K562 (cell line): ENCODE data around the gene KRT1.

ENCODE experiments used
- BACH1 ChIP-seq: fragments of 200-800 bp; sonication (Bioruptor generic); IDR thresholded peaks from 2 replicates; pipeline ENCODE4 v1.6.1; 2016; ENCODE audit warnings: missing genetic modification characterization, missing compliant biosample characterization
- CBX5 ChIP-seq: IDR thresholded peaks from 2 replicates; pipeline ENCODE4 v1.6.1; 2014; ENCODE audit warnings: low read depth, borderline replicate concordance
- CHD4 ChIP-seq: fragments of 200-600 bp; sonication (generic); IDR thresholded peaks from 3 replicates; pipeline ENCODE4 v1.6.1; 2012; ENCODE audit warnings: low read depth, mild to moderate bottlenecking, mixed read lengths, low read length, inconsistent platforms; ENCODE audit not compliant: insufficient read depth, insufficient replicate concordance, poor library complexity, severe bottlenecking
- HDAC1 ChIP-seq, 2 experiments: fragments of 450-650 bp; IDR thresholded peaks; 2 replicates each; pipeline ENCODE4 v1.6.1; 2016 to 2017; ENCODE audit warnings: inconsistent platforms in 1 of 2, mild to moderate bottlenecking in 1 of 2, moderate library complexity in 1 of 2
- POLR2AphosphoS5 ChIP-seq: IDR thresholded peaks from 2 replicates; pipeline ENCODE4 v1.6.1; 2011; ENCODE audit warnings: mild to moderate bottlenecking, low read depth, low read length, moderate library complexity; ENCODE audit not compliant: control insufficient read depth, insufficient read depth
- SETDB1 ChIP-seq: IDR thresholded peaks from one replicate; pipeline ENCODE4 v1.6.1; 2012; ENCODE audit warnings: low read length, control low read depth, inconsistent platforms
- TAF1 ChIP-seq: IDR thresholded peaks from 2 replicates; pipeline ENCODE4 v1.6.1; 2011; ENCODE audit warnings: mild to moderate bottlenecking, low read length, moderate library complexity; ENCODE audit not compliant: insufficient read depth, control insufficient read depth, severe bottlenecking; ENCODE audit errors: extremely low read depth
- ZNF184 ChIP-seq: sonication (generic); formaldehyde crosslinking; IDR thresholded peaks from 2 replicates; pipeline ENCODE4 v1.5.0; 2020; ENCODE audit warnings: missing genetic modification reagents
- ZNF217 ChIP-seq: sonication (generic); formaldehyde crosslinking; IDR thresholded peaks from 2 replicates; pipeline ENCODE4 v1.8.0; 2022; ENCODE audit warnings: mild to moderate bottlenecking, missing genetic modification reagents
- TF ChIP-seq, protein P1 (sequence below): sonication (generic); formaldehyde crosslinking; IDR thresholded peaks from 2 replicates; pipeline ENCODE4 v1.8.0; 2023; ENCODE audit warnings: missing genetic modification reagents, mild to moderate bottlenecking, borderline replicate concordance
- TF ChIP-seq, protein P2 (sequence below): fragments of 450-650 bp; IDR thresholded peaks from 2 replicates; pipeline ENCODE4 v1.6.1; 2018; ENCODE audit warnings: mild to moderate bottlenecking, low read depth; ENCODE audit not compliant: partially characterized antibody
- TF ChIP-seq, protein P3 (sequence below), 3 experiments: IDR thresholded peaks in 2 of 3; conservative IDR thresholded peaks in 1 of 3; 2 replicates each; pipeline ENCODE4 v1.5.1; 2011 to 2012; ENCODE audit warnings: low read length in 3 of 3, mild to moderate bottlenecking in 3 of 3, control low read depth in 2 of 3, improper control_type of control experiment in 1 of 3, inconsistent platforms in 1 of 3, low read depth in 1 of 3, mixed read lengths in 1 of 3, moderate library complexity in 1 of 3; ENCODE audit not compliant: insufficient read depth in 2 of 3
- TF ChIP-seq, protein P4 (sequence below): sonication (generic); formaldehyde crosslinking; IDR thresholded peaks from 2 replicates; pipeline ENCODE4 v1.5.0; 2020; ENCODE audit warnings: missing genetic modification reagents

DNA sequence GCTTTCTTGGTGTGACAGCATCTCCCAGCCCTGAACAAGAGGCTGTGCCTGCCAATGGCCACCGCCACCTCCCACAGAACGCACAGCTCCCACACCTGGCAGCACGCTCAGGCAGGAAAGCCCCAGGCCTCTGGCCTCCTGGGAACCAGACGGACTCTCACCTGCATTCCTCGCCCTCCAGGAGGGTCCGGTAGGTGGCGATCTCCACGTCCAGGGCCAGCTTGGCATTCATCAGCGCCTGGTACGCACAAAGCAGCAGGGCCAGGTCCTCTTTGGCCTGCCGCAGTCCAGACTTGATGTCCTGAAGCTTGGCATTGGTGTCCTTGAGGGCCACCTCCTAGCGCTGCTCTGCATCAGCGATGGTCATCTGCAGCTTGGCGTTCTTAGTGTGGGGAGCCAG lies 35.2 kb upstream of the KRT1 start:
- no peak for TF ChIP-seq TAF1
- no peak for TF ChIP-seq BACH1
- TF ChIP-seq, protein P1, sequence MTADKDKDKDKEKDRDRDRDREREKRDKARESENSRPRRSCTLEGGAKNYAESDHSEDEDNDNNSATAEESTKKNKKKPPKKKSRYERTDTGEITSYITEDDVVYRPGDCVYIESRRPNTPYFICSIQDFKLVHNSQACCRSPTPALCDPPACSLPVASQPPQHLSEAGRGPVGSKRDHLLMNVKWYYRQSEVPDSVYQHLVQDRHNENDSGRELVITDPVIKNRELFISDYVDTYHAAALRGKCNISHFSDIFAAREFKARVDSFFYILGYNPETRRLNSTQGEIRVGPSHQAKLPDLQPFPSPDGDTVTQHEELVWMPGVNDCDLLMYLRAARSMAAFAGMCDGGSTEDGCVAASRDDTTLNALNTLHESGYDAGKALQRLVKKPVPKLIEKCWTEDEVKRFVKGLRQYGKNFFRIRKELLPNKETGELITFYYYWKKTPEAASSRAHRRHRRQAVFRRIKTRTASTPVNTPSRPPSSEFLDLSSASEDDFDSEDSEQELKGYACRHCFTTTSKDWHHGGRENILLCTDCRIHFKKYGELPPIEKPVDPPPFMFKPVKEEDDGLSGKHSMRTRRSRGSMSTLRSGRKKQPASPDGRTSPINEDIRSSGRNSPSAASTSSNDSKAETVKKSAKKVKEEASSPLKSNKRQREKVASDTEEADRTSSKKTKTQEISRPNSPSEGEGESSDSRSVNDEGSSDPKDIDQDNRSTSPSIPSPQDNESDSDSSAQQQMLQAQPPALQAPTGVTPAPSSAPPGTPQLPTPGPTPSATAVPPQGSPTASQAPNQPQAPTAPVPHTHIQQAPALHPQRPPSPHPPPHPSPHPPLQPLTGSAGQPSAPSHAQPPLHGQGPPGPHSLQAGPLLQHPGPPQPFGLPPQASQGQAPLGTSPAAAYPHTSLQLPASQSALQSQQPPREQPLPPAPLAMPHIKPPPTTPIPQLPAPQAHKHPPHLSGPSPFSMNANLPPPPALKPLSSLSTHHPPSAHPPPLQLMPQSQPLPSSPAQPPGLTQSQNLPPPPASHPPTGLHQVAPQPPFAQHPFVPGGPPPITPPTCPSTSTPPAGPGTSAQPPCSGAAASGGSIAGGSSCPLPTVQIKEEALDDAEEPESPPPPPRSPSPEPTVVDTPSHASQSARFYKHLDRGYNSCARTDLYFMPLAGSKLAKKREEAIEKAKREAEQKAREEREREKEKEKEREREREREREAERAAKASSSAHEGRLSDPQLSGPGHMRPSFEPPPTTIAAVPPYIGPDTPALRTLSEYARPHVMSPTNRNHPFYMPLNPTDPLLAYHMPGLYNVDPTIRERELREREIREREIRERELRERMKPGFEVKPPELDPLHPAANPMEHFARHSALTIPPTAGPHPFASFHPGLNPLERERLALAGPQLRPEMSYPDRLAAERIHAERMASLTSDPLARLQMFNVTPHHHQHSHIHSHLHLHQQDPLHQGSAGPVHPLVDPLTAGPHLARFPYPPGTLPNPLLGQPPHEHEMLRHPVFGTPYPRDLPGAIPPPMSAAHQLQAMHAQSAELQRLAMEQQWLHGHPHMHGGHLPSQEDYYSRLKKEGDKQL (CRISPR knock-in tag) = no peak
- no peak for TF ChIP-seq ZNF184 (CRISPR knock-in tag)
- TF ChIP-seq, protein P2, sequence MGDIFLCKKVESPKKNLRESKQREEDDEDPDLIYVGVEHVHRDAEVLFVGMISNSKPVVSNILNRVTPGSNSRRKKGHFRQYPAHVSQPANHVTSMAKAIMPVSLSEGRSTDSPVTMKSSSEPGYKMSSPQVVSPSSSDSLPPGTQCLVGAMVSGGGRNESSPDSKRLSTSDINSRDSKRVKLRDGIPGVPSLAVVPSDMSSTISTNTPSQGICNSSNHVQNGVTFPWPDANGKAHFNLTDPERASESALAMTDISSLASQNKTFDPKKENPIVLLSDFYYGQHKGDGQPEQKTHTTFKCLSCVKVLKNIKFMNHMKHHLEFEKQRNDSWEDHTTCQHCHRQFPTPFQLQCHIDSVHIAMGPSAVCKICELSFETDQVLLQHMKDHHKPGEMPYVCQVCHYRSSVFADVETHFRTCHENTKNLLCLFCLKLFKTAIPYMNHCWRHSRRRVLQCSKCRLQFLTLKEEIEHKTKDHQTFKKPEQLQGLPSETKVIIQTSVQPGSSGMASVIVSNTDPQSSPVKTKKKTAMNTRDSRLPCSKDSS = no peak
- TF ChIP-seq POLR2AphosphoS5 = no peak
- TF ChIP-seq, protein P3, sequence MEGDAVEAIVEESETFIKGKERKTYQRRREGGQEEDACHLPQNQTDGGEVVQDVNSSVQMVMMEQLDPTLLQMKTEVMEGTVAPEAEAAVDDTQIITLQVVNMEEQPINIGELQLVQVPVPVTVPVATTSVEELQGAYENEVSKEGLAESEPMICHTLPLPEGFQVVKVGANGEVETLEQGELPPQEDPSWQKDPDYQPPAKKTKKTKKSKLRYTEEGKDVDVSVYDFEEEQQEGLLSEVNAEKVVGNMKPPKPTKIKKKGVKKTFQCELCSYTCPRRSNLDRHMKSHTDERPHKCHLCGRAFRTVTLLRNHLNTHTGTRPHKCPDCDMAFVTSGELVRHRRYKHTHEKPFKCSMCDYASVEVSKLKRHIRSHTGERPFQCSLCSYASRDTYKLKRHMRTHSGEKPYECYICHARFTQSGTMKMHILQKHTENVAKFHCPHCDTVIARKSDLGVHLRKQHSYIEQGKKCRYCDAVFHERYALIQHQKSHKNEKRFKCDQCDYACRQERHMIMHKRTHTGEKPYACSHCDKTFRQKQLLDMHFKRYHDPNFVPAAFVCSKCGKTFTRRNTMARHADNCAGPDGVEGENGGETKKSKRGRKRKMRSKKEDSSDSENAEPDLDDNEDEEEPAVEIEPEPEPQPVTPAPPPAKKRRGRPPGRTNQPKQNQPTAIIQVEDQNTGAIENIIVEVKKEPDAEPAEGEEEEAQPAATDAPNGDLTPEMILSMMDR (IDR thresholded peaks at IDR 0.05 in 2 of 3, conservative IDR thresholded peaks at IDR 0.05 in 1 of 3; ENCODE audit: insufficient read depth in 2 of 3, low read depth in 1 of 3, low read length in 3 of 3) = peak; percentile 43 to 56 (median 48); a peak in 5 of 6 replicates
- TF ChIP-seq, protein P4, sequence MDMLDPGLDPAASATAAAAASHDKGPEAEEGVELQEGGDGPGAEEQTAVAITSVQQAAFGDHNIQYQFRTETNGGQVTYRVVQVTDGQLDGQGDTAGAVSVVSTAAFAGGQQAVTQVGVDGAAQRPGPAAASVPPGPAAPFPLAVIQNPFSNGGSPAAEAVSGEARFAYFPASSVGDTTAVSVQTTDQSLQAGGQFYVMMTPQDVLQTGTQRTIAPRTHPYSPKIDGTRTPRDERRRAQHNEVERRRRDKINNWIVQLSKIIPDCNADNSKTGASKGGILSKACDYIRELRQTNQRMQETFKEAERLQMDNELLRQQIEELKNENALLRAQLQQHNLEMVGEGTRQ (CRISPR knock-in tag) = no peak
- no peak for TF ChIP-seq HDAC1 (IDR thresholded peaks at IDR 0.05)
- TF ChIP-seq CBX5 = no peak
- no peak for TF ChIP-seq SETDB1
- no peak for TF ChIP-seq CHD4
- no peak for TF ChIP-seq ZNF217
